Measurements from ENCODE around the gene VPS35L. TPM values are rescaled to one million over a fixed set of nuclear protein-coding genes. Genes with fewer than 3 reads are reported as not detected.

VPS35L gene
- total and polyA plus RNA-seq, 10 of the 15 experiments (the other 5 are each of a cell fraction or from before 2014, with no cell fraction given) = 14.9 to 44.1 (median 26.3) TPM

GRCh38 chr16:19642501-19642900 is 87.0 kb downstream of the VPS35L start:
- intact Hi-C loops (cut with micrococcal nuclease; ENCODE audit: unreplicated experiment) (no loop called here), in situ Hi-C loops (cut with MboI) (no loop called here)
- ChIA-PET SMC1A (ENCODE audit: uncharacterized antibody, unreplicated experiment) (no interaction called here), RAD21 (ENCODE audit: unreplicated experiment) (no interaction called here), POLR2A (no interaction called here), CTCF (interaction anchor here (0.6 to 3.1 kb wide), 2 partner anchors 42 to 707 kb away, joined by 4 to 10 read pairs; no protein-coding TSS in a partner anchor)
- H3K36me3 ChIP-seq (ENCODE audit: control insufficient read depth in 2 of 2, insufficient read depth in 2 of 2, low read length in 1 of 2) = peaks cover 2 to 3% of the 10 kb centered on the region in 2 experiments; a peak in 3 of 4 replicates
- WGBS (ENCODE audit: insufficient coverage, insufficient replicate concordance, low lambda C conversion rate, missing lambda C conversion rate) = 99% methylated on average over 4 of the region's 4 CpGs
- no peak overlapping the region for H3K9ac ChIP-seq (ENCODE audit: control insufficient read depth, insufficient read depth, low read length)
- H3K27me3 ChIP-seq (replicated peaks in 1 of 2; ENCODE audit: control insufficient read depth in 2 of 2, insufficient read depth in 2 of 2, low read length in 1 of 2) = no peaks in the 10 kb centered on the region
- H3K4me2 ChIP-seq (ENCODE audit: control insufficient read depth, insufficient read depth) = no peak overlapping the region
- no peak overlapping the region for H3K27ac ChIP-seq (ENCODE audit: control insufficient read depth, insufficient read depth)
- DNase-seq (ENCODE audit: low read depth, low spot score) = no peak
- no peak overlapping the region for H2AFZ ChIP-seq (ENCODE audit: control insufficient read depth, low read depth, low read length)
- BruUV-seq (replicated peaks) = no TSS peak
- no peaks in the 10 kb centered on the region for H3K4me1 ChIP-seq (ENCODE audit: control insufficient read depth, insufficient read depth, low read length)
- no peak for FAIRE-seq
- H3K79me2 ChIP-seq (ENCODE audit: control insufficient read depth, insufficient read depth, low read length) = no peaks in the 10 kb centered on the region
- no peak overlapping the region for H3K4me3 ChIP-seq
- H4K20me1 ChIP-seq (ENCODE audit: control insufficient read depth, insufficient read depth) = no peaks in the 10 kb centered on the region
- ATAC-seq = no peak
- no peaks in the 10 kb centered on the region for H3K9me3 ChIP-seq (replicated peaks; ENCODE audit: control insufficient read depth, insufficient read depth, low read length)
- no peak for TF ChIP-seq POLR2AphosphoS5 (IDR thresholded peaks at IDR 0.05; ENCODE audit: low read length)
- TF ChIP-seq FOXM1 (IDR thresholded peaks at IDR 0.05; ENCODE audit: low read depth, low read length) = no peak
- no peak for TF ChIP-seq BCL3 (IDR thresholded peaks at IDR 0.05; ENCODE audit: borderline replicate concordance, insufficient read depth, low read depth, low read length, poor library complexity, severe bottlenecking)
- no peak for TF ChIP-seq HDGF (IDR thresholded peaks at IDR 0.05)
- TF ChIP-seq MTA2 (IDR thresholded peaks at IDR 0.05; ENCODE audit: low read depth) = no peak
- TF ChIP-seq, protein P1, sequence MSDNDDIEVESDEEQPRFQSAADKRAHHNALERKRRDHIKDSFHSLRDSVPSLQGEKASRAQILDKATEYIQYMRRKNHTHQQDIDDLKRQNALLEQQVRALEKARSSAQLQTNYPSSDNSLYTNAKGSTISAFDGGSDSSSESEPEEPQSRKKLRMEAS (IDR thresholded peaks at IDR 0.05; ENCODE audit: low read depth, low read length) = no peak
- TF ChIP-seq WRNIP1 (IDR thresholded peaks at IDR 0.05; ENCODE audit: borderline replicate concordance, low read depth, low read length) = no peak
